BJ (cell line): ENCODE data around the gene ADD3. TPM values are rescaled to one million over a fixed set of nuclear protein-coding genes. Genes with fewer than 3 reads are reported as not detected.

ENCODE experiments used
- CTCF ChIA-PET: fragments of 350-600 bp; formaldehyde crosslinking; extraction: SDS; loops from one replicate; lab custom pipeline; 2021; ENCODE audit warnings: antibody characterized with exemption, inconsistent platforms; lab: Yijun Ruan, JAX
- POLR2A ChIA-PET: fragments of 300-600 bp; sonication (Branson Sonifier 250); formaldehyde crosslinking; extraction: SDS; loops from one replicate; lab custom pipeline; 2021; ENCODE audit warnings: antibody characterized with exemption; lab: Charles Lee
- DNase-seq: peaks from one replicate; pipeline ENCODE4 v3.0.0-alpha.2; 2011; ENCODE audit warnings: low read depth
- H3K27me3 ChIP-seq: 2 replicates; pipeline ENCODE4 v1.6.0; 2011; ENCODE audit warnings: low read length; ENCODE audit not compliant: control insufficient read depth, insufficient read depth
- H3K36me3 ChIP-seq: 2 replicates; pipeline ENCODE4 v1.5.1; 2011; ENCODE audit warnings: low read length; ENCODE audit not compliant: control insufficient read depth, insufficient read depth
- H3K4me3 ChIP-seq: 2 replicates; pipeline ENCODE4 v1.5.1; 2011; ENCODE audit warnings: low read depth, mild to moderate bottlenecking, control low read depth, low read length
- CTCF ChIP-seq: IDR thresholded peaks from 2 replicates; pipeline ENCODE4 v1.5.1; 2011; ENCODE audit warnings: low read depth, mild to moderate bottlenecking, control low read depth, inconsistent platforms, low read length, moderate library complexity; ENCODE audit not compliant: insufficient read depth
- polyA plus RNA-seq: library from polyadenylated mRNA; depleted of rRNA; stranded (reverse); fragments of >200 nt; gene quantifications from 2 replicates; pipeline ENCODE4 v1.2.3, GENCODE V29; 2011

Gene ADD3
- polyA plus RNA-seq, 1 experiment = 52.0 TPM

- H3K27me3 ChIP-seq = no peaks in the 10 kb centered on the region
- no peak overlapping the region for H3K4me3 ChIP-seq
- TF ChIP-seq CTCF = no peak
- ChIA-PET CTCF (interaction anchor here (2.3 kb wide), 1 partner anchor 16 kb away, joined by 6 read pairs; no protein-coding TSS in a partner anchor), POLR2A (no interaction called here)
- DNase-seq = no peak
- no peaks in the 10 kb centered on the region for H3K36me3 ChIP-seq
These were observed 46.4 kb upstream of the ADD3 start for GRCh38 chr10:109961174-109962001.

DNA sequence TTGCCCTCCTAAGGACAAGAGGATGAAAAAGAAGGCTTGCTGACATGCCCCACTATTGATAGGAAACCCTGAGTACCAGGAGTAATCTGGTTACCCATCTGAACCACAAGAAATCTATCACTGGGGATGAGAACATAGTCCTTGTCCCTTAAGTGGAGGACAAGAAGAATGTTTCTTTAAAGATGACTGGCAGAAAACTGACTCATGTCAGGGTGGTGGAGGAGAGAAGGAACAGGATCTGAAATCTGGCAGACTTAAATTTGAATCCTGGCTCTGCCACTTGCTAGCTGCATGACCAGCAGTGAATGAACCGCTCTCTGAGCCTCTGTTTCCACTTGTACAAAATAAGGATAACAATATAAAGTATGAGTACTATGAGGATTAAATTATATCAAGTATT is 45.5 kb upstream of the ADD3 start:
- H3K4me3 ChIP-seq = no peak overlapping the region
- POLR2A ChIA-PET = no interaction called here
- H3K36me3 ChIP-seq = no peaks in the 10 kb centered on the region
- H3K27me3 ChIP-seq = no peaks in the 10 kb centered on the region
- CTCF ChIA-PET = interaction anchor here (2.3 kb wide), 1 partner anchor 15 kb away, joined by 6 read pairs; no protein-coding TSS in a partner anchor
- DNase-seq = no peak
- TF ChIP-seq CTCF = no peak

- CTCF ChIA-PET = interaction anchor here (1.3 kb wide), 1 partner anchor 14 kb away, joined by 4 read pairs; no protein-coding TSS in a partner anchor
- Histone ChIP-seq H3K4me3 (no peak overlapping the region), H3K27me3 (no peaks in the 10 kb centered on the region), H3K36me3 (no peaks in the 10 kb centered on the region)
- no peak for DNase-seq
- POLR2A ChIA-PET = no interaction called here
- no peak for TF ChIP-seq CTCF
These were observed 44.3 kb upstream of the ADD3 start for GRCh38 chr10:109963439-109963838.

GRCh38 chr10:109964318-109964717 is 43.5 kb upstream of the ADD3 start:
- CTCF ChIA-PET = interaction anchor here (0.6 to 2.5 kb wide), 4 partner anchors 13 to 154 kb away, joined by 4 to 7 read pairs (median 5); no protein-coding TSS in a partner anchor
- no peak for DNase-seq
- Histone ChIP-seq H3K27me3 (no peaks in the 10 kb centered on the region), H3K4me3 (no peak overlapping the region), H3K36me3 (no peaks in the 10 kb centered on the region)
- TF ChIP-seq CTCF = no peak
- POLR2A ChIA-PET = no interaction called here

DNA sequence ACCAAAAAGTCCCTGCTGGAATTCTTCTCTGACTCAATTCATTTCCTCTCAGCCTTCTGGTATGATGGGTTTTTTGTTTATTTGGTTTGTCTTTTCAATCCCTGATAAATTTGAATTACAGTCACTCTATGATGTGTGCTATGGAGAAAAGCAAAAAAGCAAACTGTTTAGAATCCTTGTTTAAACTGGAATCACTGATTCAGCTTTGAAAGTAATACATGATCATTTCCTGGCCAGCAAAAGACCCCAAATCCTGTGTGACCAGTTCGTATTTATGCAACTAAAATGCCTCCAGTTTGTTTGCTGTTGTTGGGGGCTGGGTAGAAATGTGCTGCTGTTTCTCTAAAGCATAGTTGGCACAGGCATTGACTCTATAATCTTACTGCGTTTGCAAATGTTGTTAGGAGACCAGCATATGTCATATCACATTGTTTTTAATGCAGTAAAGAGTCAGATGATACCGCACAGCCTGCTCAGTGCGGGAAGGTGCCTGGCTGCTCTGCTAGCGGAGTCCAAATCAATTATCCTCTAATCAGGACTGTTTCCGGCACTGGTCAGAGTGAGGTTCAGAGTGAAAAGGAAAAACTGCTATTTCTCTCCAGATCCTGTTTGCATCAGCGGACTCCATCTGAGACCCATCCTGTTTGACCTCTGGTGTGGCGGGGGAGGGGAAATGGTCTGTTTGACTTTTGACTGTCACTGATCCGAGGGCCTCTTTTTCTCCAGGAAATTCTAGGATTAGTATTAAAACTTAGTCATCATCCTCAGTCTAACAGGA is 40.6 kb upstream of the ADD3 start:
- ChIA-PET CTCF (interaction anchor here (0.8 to 4.9 kb wide), 2 partner anchors 11 to 65 kb away, joined by 3 to 30 read pairs; no protein-coding TSS in a partner anchor), POLR2A (no interaction called here)
- H3K4me3 ChIP-seq = no peak overlapping the region
- DNase-seq = no peak
- no peak for TF ChIP-seq CTCF
- H3K27me3 ChIP-seq = no peaks in the 10 kb centered on the region
- no peaks in the 10 kb centered on the region for H3K36me3 ChIP-seq
